GM12891 (cell line): ENCODE results near the gene UGT2B17.

ENCODE experiments used
- PAX5 ChIP-seq: IDR thresholded peaks from 2 replicates; pipeline ENCODE4 v1.6.1; 2011; ENCODE audit warnings: low read length, moderate library complexity, mild to moderate bottlenecking; ENCODE audit not compliant: insufficient read depth, severe bottlenecking
- POLR2A ChIP-seq: IDR thresholded peaks from 2 replicates; pipeline ENCODE4 v1.6.1; 2011; ENCODE audit warnings: low read depth, low read length, control low read depth
- POLR2AphosphoS5 ChIP-seq: IDR thresholded peaks from 2 replicates; pipeline ENCODE4 v1.6.1; 2011; ENCODE audit warnings: low read depth, low read length, control low read depth
- SPI1 ChIP-seq: IDR thresholded peaks from 2 replicates; pipeline ENCODE4 v1.6.1; 2011; ENCODE audit warnings: low read depth, low read length, control low read depth
- TAF1 ChIP-seq: IDR thresholded peaks from 2 replicates; pipeline ENCODE4 v1.6.1; 2011; ENCODE audit warnings: low read depth, low read length, control low read depth

DNA sequence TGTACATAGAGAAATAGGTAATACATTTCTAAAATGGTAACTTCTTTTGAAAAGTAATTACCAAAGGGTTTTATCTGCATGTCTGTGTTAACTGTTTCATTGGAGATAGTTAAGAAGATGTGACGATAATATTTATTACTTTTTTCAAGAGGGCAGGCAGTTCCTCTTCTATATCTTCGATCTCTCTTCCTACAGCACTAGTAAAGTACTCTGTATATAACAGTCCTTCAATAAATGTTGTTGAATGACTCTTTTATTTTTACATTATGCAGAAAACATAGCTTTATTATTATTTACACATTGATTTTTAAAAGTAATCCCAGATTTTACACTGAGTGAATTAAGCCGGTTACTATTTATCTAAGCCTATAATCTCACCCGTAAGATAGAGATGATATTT lies 77.1 kb downstream of the UGT2B17 start:
- no peak for TF ChIP-seq PAX5
- no peak for TF ChIP-seq POLR2A
- TF ChIP-seq TAF1 = no peak
- no peak for TF ChIP-seq POLR2AphosphoS5
- no peak for TF ChIP-seq SPI1
